Measurements from ENCODE around the gene MDN1. TPM values are rescaled to one million over a fixed set of nuclear protein-coding genes. Genes with fewer than 3 reads are reported as not detected.

MDN1 gene
- total and polyA plus RNA-seq, 2 donors (not counting 1 experiment from before 2014, with no cell fraction given) = 16.5 to 59.5 TPM

DNA sequence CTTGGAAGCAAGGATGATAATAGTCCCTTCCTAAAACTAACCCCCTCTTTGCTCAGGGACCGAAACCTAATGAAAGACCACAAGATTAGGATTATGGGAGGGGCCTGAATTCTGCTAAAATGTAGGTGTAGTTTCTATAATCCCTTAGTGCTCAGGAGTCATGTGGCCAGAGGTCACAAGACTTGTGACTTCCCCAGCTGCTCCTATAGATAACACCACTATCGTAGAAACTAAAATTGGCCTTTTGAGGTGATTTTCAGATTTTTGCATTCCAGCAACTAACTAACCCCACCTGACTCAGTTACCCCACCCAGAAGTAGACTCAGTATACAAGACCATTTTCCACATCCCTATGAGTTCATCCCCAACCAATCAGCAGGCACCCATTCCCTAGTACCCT, 42.1 kb downstream of the MDN1 start:
- Histone ChIP-seq H3K4me3 (ENCODE audit: control extremely low read depth in 1 of 5, extremely low read depth in 1 of 5, insufficient read depth in 1 of 5, low read depth in 2 of 5, low read length in 4 of 5) (no peak overlapping the region), H3K79me2 (ENCODE audit: control insufficient read depth, insufficient read depth, low read length) (no peaks in the 10 kb centered on the region), H3K9me3 (ENCODE audit: control extremely low read depth in 1 of 3, control insufficient read depth in 2 of 3, insufficient read depth in 1 of 3, low read length in 2 of 3) (no peaks in the 10 kb centered on the region), H3K27ac (ENCODE audit: low read length in 2 of 2) (no peak overlapping the region), H3K9ac (ENCODE audit: low read length) (no peak overlapping the region), H4K20me1 (ENCODE audit: control insufficient read depth, insufficient read depth, low read length, poor library complexity, severe bottlenecking) (no peaks in the 10 kb centered on the region), H3K27me3 (replicated peaks in 1 of 4; ENCODE audit: control extremely low read depth in 1 of 4, control insufficient read depth in 3 of 4, insufficient read depth in 4 of 4, low read length in 3 of 4) (no peaks in the 10 kb centered on the region), H3K36me3 (replicated peaks in 1 of 2; ENCODE audit: control extremely low read depth in 1 of 2, control insufficient read depth in 1 of 2, extremely low read depth in 1 of 2, insufficient read depth in 2 of 2, low read length in 1 of 2) (peaks cover 16 to 55% of the 10 kb centered on the region in 2 experiments), H3K4me2 (replicated peaks; ENCODE audit: low read depth, low read length, poor library complexity, severe bottlenecking) (no peak overlapping the region), H2AFZ (ENCODE audit: insufficient read depth, low read depth, low read length, poor library complexity, severe bottlenecking) (no peak overlapping the region), H3K4me1 (ENCODE audit: control insufficient read depth in 2 of 2, insufficient read depth in 2 of 2, low read length in 2 of 2) (no peaks in the 10 kb centered on the region)
- ChIA-PET CTCF (interaction anchor here (0.6 to 1.2 kb wide), 2 partner anchors 163 to 702 kb away, joined by 3 read pairs; no protein-coding TSS in a partner anchor), POLR2A (no interaction called here)
- H3K4me1 Mint-ChIP-seq = no peaks in the 10 kb centered on the region
- intact Hi-C loops (cut with micrococcal nuclease) = no loop called here
- ATAC-seq (ENCODE audit: low read depth) = no peak
- no peaks in the 10 kb centered on the region for H3K27me3 Mint-ChIP-seq
- H3K4me3 Mint-ChIP-seq = no peak overlapping the region
- H3K27ac Mint-ChIP-seq = no peak overlapping the region
- TF ChIP-seq, protein P1, sequence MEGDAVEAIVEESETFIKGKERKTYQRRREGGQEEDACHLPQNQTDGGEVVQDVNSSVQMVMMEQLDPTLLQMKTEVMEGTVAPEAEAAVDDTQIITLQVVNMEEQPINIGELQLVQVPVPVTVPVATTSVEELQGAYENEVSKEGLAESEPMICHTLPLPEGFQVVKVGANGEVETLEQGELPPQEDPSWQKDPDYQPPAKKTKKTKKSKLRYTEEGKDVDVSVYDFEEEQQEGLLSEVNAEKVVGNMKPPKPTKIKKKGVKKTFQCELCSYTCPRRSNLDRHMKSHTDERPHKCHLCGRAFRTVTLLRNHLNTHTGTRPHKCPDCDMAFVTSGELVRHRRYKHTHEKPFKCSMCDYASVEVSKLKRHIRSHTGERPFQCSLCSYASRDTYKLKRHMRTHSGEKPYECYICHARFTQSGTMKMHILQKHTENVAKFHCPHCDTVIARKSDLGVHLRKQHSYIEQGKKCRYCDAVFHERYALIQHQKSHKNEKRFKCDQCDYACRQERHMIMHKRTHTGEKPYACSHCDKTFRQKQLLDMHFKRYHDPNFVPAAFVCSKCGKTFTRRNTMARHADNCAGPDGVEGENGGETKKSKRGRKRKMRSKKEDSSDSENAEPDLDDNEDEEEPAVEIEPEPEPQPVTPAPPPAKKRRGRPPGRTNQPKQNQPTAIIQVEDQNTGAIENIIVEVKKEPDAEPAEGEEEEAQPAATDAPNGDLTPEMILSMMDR (IDR thresholded peaks at IDR 0.05) = no peak
- no peak for TF ChIP-seq EZH2 (IDR thresholded peaks at IDR 0.05; ENCODE audit: borderline replicate concordance, insufficient read depth, low read depth, low read length, poor library complexity, severe bottlenecking)
- WGBS (ENCODE audit: insufficient coverage) = 100% methylated on average over 1 of the region's 2 CpGs
- DNase-seq = no peak
- no peaks in the 10 kb centered on the region for H3K9me3 Mint-ChIP-seq (ENCODE audit: insufficient read depth)

DNA sequence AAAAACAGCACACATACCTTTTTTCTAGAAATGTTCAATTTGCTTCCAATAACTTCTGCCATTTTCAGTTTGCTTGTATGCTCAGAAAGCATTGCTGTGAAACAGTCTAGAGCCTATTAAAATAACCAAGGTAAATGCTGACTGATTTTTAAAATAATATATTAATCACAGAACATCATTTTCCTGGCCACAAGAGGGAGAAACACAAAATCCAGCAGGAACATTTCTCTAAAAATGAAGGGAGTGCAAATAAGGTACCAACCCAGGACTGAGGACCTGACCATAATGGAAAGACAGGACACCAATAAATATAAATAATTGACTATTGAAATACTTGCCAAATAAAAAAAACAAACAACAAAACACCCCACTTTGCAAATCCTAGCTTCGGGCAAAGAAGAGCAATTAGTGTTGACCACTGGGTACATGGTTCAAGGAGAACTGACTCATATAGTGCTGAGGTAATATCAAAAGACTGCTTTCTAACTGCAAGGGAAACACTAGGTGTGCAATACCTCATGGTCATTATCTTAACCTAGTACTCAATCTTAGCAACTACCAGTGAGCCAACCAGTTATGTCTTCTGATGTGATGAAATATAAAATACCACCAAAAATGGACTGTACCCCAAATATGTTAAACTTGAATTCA, 42.9 kb downstream of the MDN1 start:
- no peak for ATAC-seq (ENCODE audit: low read depth)
- H3K27me3 ChIP-seq (replicated peaks in 1 of 4; ENCODE audit: control extremely low read depth in 1 of 4, control insufficient read depth in 3 of 4, insufficient read depth in 4 of 4, low read length in 3 of 4) = no peaks in the 10 kb centered on the region
- no peaks in the 10 kb centered on the region for H3K4me1 ChIP-seq (ENCODE audit: control insufficient read depth in 2 of 2, insufficient read depth in 2 of 2, low read length in 2 of 2)
- no peaks in the 10 kb centered on the region for H3K27me3 Mint-ChIP-seq
- ChIA-PET CTCF (interaction anchor here (1.2 kb wide), 1 partner anchor 163 kb away, joined by 3 read pairs; no protein-coding TSS in a partner anchor), POLR2A (no interaction called here)
- no peak overlapping the region for H3K4me3 Mint-ChIP-seq
- intact Hi-C loops (cut with micrococcal nuclease) = no loop called here
- H3K9me3 Mint-ChIP-seq (ENCODE audit: insufficient read depth) = no peaks in the 10 kb centered on the region
- no peak overlapping the region for H3K27ac Mint-ChIP-seq
- H3K79me2 ChIP-seq (ENCODE audit: control insufficient read depth, insufficient read depth, low read length) = no peaks in the 10 kb centered on the region
- peaks cover 16 to 59% of the 10 kb centered on the region in 2 experiments for H3K36me3 ChIP-seq (replicated peaks in 1 of 2; ENCODE audit: control extremely low read depth in 1 of 2, control insufficient read depth in 1 of 2, extremely low read depth in 1 of 2, insufficient read depth in 2 of 2, low read length in 1 of 2)
- no peak overlapping the region for H3K9ac ChIP-seq (ENCODE audit: low read length)
- H3K4me3 ChIP-seq (ENCODE audit: control extremely low read depth in 1 of 5, extremely low read depth in 1 of 5, insufficient read depth in 1 of 5, low read depth in 2 of 5, low read length in 4 of 5) = no peak overlapping the region
- H3K4me1 Mint-ChIP-seq = no peaks in the 10 kb centered on the region
- H2AFZ ChIP-seq (ENCODE audit: insufficient read depth, low read depth, low read length, poor library complexity, severe bottlenecking) = no peak overlapping the region
- no peak overlapping the region for H3K27ac ChIP-seq (ENCODE audit: low read length in 2 of 2)
- DNase-seq = no peak
- no CpG with 5 or more reads among the region's 1 CpG for WGBS (ENCODE audit: insufficient coverage)
- H3K9me3 ChIP-seq (ENCODE audit: control extremely low read depth in 1 of 3, control insufficient read depth in 2 of 3, insufficient read depth in 1 of 3, low read length in 2 of 3) = no peaks in the 10 kb centered on the region
- H3K4me2 ChIP-seq (replicated peaks; ENCODE audit: low read depth, low read length, poor library complexity, severe bottlenecking) = no peak overlapping the region
- no peak for TF ChIP-seq EZH2 (IDR thresholded peaks at IDR 0.05; ENCODE audit: borderline replicate concordance, insufficient read depth, low read depth, low read length, poor library complexity, severe bottlenecking)
- TF ChIP-seq, protein P1 (IDR thresholded peaks at IDR 0.05) = no peak
- no peaks in the 10 kb centered on the region for H4K20me1 ChIP-seq (ENCODE audit: control insufficient read depth, insufficient read depth, low read length, poor library complexity, severe bottlenecking)
